Measurements from ENCODE around the gene MACROD2. TPM values are rescaled to one million over a fixed set of nuclear protein-coding genes. Genes with fewer than 3 reads are reported as not detected.

Gene MACROD2
- total and polyA plus RNA-seq, 4 donors, result 13.0 to 67.1 (median 20.7) TPM

DNA sequence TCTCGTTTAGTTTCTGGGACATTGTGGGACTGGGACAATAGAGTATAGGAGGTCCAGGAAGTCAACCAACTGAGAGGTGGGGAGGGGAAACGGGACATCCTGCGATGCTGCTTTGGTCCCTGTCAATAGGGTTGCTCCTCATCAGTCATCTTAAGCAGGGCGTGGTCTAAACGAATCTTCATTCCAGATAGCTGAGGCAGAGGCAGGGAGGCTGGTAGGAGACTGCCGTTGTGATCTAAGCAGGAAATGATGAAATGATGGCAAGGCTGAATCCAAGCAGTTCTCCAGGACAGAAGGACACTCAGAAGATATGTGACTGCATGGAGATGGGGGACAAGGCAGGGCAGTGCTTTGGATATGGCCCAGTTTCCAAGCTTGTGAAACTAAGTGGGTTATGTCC is 1624.5 kb downstream of the MACROD2 start:
- no peak overlapping the region for H3K9ac ChIP-seq (ENCODE audit: insufficient read depth in 1 of 2, low read length in 2 of 2)
- ATAC-seq (ENCODE audit: insufficient read depth, low FRiP score) (no peak), DNase-seq (no peak)
- no peak overlapping the region for H3K4me3 ChIP-seq
- H3K27ac ChIP-seq (ENCODE audit: low read depth in 1 of 2, low read length in 1 of 2), result no peak overlapping the region
- H3K36me3 ChIP-seq (ENCODE audit: control insufficient read depth in 4 of 4, insufficient read depth in 4 of 4, low read length in 4 of 4), result no peaks in the 10 kb centered on the region
- no peaks in the 10 kb centered on the region for H3K4me1 ChIP-seq (ENCODE audit: control insufficient read depth in 5 of 5, insufficient read depth in 5 of 5, low read length in 5 of 5)
- TF ChIP-seq, protein P1, sequence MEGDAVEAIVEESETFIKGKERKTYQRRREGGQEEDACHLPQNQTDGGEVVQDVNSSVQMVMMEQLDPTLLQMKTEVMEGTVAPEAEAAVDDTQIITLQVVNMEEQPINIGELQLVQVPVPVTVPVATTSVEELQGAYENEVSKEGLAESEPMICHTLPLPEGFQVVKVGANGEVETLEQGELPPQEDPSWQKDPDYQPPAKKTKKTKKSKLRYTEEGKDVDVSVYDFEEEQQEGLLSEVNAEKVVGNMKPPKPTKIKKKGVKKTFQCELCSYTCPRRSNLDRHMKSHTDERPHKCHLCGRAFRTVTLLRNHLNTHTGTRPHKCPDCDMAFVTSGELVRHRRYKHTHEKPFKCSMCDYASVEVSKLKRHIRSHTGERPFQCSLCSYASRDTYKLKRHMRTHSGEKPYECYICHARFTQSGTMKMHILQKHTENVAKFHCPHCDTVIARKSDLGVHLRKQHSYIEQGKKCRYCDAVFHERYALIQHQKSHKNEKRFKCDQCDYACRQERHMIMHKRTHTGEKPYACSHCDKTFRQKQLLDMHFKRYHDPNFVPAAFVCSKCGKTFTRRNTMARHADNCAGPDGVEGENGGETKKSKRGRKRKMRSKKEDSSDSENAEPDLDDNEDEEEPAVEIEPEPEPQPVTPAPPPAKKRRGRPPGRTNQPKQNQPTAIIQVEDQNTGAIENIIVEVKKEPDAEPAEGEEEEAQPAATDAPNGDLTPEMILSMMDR (IDR thresholded peaks at IDR 0.05; ENCODE audit: control extremely low read depth, extremely low read depth), result no peak
- 70 to 71% methylated on average over 6 of the region's 6 CpGs for whole genome bisulfite sequencing, 2 donors
- H3K27me3 ChIP-seq (ENCODE audit: control insufficient read depth in 3 of 3, insufficient read depth in 3 of 3, low read length in 2 of 3), result no peaks in the 10 kb centered on the region
- peaks cover 0 to 6% (median 0%) of the 10 kb centered on the region in 4 donors for H3K9me3 ChIP-seq (ENCODE audit: control insufficient read depth in 4 of 4, insufficient read depth in 3 of 4, low read length in 3 of 4)

DNA sequence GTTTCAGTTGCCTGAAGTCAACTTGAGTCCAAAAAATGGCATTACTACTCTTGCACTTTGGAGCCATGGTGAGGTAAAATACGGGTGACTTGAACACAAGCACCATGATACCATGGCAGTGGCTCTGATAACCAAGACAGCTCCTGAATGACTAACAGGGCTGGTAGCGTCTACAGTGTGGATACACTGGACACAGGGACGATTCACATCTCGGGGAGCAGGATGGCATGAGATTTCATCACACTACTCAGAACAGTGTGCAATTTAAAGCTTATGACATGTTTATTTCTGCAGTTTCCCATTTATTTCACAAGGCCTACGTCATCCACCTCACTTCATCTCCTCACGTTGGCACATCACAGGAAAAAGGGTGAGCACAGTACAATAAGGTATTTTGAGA is 1627.1 kb downstream of the MACROD2 start:
- Histone ChIP-seq H3K36me3 (ENCODE audit: control insufficient read depth in 4 of 4, insufficient read depth in 4 of 4, low read length in 4 of 4) (no peaks in the 10 kb centered on the region), H3K4me3 (no peak overlapping the region), H3K9me3 (ENCODE audit: control insufficient read depth in 4 of 4, insufficient read depth in 3 of 4, low read length in 3 of 4) (peaks cover 0 to 6% (median 0%) of the 10 kb centered on the region in 4 donors), H3K9ac (ENCODE audit: insufficient read depth in 1 of 2, low read length in 2 of 2) (no peak overlapping the region), H3K27ac (ENCODE audit: low read depth in 1 of 2, low read length in 1 of 2) (no peak overlapping the region), H3K27me3 (ENCODE audit: control insufficient read depth in 3 of 3, insufficient read depth in 3 of 3, low read length in 2 of 3) (no peaks in the 10 kb centered on the region), H3K4me1 (ENCODE audit: control insufficient read depth in 5 of 5, insufficient read depth in 5 of 5, low read length in 5 of 5) (no peaks in the 10 kb centered on the region)
- no peak for ATAC-seq (ENCODE audit: insufficient read depth, low FRiP score)
- TF ChIP-seq, protein P1 (IDR thresholded peaks at IDR 0.05; ENCODE audit: control extremely low read depth, extremely low read depth), result no peak
- WGBS, 2 donors, result 83 to 91% methylated on average over 6 of the region's 6 CpGs
- no peak for DNase-seq

DNA sequence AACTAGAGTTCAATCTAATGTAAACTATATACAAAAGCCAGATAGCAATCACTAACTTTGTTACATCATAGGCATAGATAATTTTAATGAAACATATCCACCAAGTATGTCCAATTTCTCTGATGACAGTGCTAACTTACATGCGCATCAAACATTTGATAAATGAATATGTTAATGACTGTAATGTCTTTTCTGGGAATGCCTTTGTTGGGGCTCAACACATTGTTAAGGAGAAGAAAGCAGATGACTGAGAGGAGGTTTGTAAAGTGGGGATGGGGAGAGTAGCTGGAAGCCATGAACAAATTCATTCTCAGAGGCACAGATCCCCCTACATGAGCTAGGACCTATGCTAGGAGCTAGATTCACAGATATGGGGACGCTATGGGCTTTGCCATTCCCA is 1627.9 kb downstream of the MACROD2 start:
- WGBS, 2 donors, result 96% methylated on average over 2 of the region's 2 CpGs
- H3K4me3 ChIP-seq, result no peak overlapping the region
- ATAC-seq (ENCODE audit: insufficient read depth, low FRiP score) (no peak), DNase-seq (no peak)
- H3K27me3 ChIP-seq (ENCODE audit: control insufficient read depth in 3 of 3, insufficient read depth in 3 of 3, low read length in 2 of 3), result no peaks in the 10 kb centered on the region
- no peaks in the 10 kb centered on the region for H3K4me1 ChIP-seq (ENCODE audit: control insufficient read depth in 5 of 5, insufficient read depth in 5 of 5, low read length in 5 of 5)
- H3K27ac ChIP-seq (ENCODE audit: low read depth in 1 of 2, low read length in 1 of 2), result no peak overlapping the region
- no peaks in the 10 kb centered on the region for H3K36me3 ChIP-seq (ENCODE audit: control insufficient read depth in 4 of 4, insufficient read depth in 4 of 4, low read length in 4 of 4)
- TF ChIP-seq, protein P1 (IDR thresholded peaks at IDR 0.05; ENCODE audit: control extremely low read depth, extremely low read depth), result no peak
- no peak overlapping the region for H3K9ac ChIP-seq (ENCODE audit: insufficient read depth in 1 of 2, low read length in 2 of 2)
- peaks cover 0 to 6% (median 0%) of the 10 kb centered on the region in 4 donors for H3K9me3 ChIP-seq (ENCODE audit: control insufficient read depth in 4 of 4, insufficient read depth in 3 of 4, low read length in 3 of 4)

DNA sequence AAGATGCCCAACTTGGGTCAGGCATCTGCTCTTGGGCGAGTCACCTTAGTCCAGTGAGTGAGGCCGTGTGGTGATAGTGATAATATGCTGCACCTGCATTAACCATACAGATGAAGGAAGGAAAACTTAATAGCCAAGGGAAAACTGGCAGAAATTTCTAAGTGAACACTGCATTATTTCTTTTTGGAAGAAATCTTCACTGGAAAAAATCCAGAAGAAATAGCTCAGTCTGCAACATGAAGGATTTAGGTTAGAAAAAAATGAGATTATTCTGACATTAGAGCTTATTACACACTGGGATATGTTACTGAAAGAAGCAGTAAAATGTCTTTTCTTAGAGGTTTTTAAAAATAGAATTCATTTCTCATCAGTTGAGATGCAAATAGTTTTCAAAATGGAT is 1630.7 kb downstream of the MACROD2 start:
- Histone ChIP-seq H3K27me3 (ENCODE audit: control insufficient read depth in 3 of 3, insufficient read depth in 3 of 3, low read length in 2 of 3) (no peaks in the 10 kb centered on the region), H3K9ac (ENCODE audit: insufficient read depth in 1 of 2, low read length in 2 of 2) (no peak overlapping the region), H3K9me3 (ENCODE audit: control insufficient read depth in 4 of 4, insufficient read depth in 3 of 4, low read length in 3 of 4) (peaks cover 0 to 4% (median 0%) of the 10 kb centered on the region in 4 donors), H3K27ac (ENCODE audit: low read depth in 1 of 2, low read length in 1 of 2) (no peak overlapping the region), H3K4me1 (ENCODE audit: control insufficient read depth in 5 of 5, insufficient read depth in 5 of 5, low read length in 5 of 5) (peaks cover 0 to 3% (median 0%) of the 10 kb centered on the region in 5 donors), H3K4me3 (no peak overlapping the region), H3K36me3 (ENCODE audit: control insufficient read depth in 4 of 4, insufficient read depth in 4 of 4, low read length in 4 of 4) (no peaks in the 10 kb centered on the region)
- DNase-seq (no peak), ATAC-seq (ENCODE audit: insufficient read depth, low FRiP score) (no peak)
- 88 to 91% methylated on average over 2 of the region's 2 CpGs for WGBS, 2 donors
- TF ChIP-seq, protein P1 (IDR thresholded peaks at IDR 0.05; ENCODE audit: control extremely low read depth, extremely low read depth), result no peak

Data from lung (tissue), 12 donors.